HL-60/S4 treated with retinoic acid at 250 ng/mL for 4 days and 3 days (cell line): ENCODE results near the gene RNPS1.
"Not testable (repeated sequence)": the region's sequence is repeated elsewhere in the genome, so short reads cannot be mapped to it uniquely, and the experiment has no call there.

Source experiments
- in situ Hi-C: fragments of 300-500 bp; cut with MboI; formaldehyde crosslinking; loops from 2 replicates; pipeline ENCODE4 v1.7.0; 2022; ENCODE audit warnings: low sequenced_read_pairs

RNPS1 gene

DNA sequence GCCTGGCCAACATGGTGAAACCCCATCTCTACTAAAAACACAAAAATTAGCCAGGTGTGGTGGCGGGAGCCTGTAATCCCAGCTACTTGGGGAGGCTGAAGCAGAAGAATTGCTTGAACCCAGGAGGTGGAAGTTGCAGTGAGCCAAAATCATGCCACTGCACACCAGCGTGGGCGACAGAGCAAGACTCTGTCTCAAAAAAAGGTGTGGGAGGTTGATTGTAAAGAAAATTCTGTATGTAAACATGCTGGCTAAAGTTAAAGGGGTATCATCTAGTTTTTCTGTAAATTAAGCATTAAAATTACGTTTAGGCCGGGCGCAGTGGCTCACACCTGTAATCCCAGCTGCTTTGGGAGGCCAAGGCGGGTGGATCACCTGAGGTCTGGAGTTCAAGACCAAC, 9.4 kb downstream of the RNPS1 start:
- in situ Hi-C loops = not testable (repeated sequence)

GRCh38 chr16:2257726-2258125, 10.2 kb downstream of the RNPS1 start:
- in situ Hi-C loops = no loop called here

GRCh38 chr16:2256531-2257140, 11.3 kb downstream of the RNPS1 start:
- in situ Hi-C loops = no loop called here

DNA sequence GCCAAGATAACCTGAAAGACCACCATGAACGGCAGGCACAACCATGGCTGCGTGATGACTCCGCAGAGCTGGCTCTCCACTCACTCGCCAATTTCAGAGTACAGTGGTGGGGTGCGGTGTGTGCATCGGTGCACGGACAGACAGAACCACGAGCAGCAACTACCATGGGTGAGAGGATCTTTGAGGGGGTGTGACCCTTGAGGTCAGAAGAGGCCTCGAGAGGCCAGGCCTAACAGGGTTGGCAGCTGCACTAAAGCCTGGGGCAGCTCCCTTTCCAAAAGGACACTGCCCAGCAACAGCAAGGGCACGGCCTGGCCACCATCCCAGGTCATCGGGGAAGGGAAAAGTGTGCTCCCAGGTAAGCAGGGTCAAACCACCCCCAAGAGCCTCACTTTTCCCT, 14.6 kb downstream of the RNPS1 start:
- in situ Hi-C loops = no loop called here

DNA sequence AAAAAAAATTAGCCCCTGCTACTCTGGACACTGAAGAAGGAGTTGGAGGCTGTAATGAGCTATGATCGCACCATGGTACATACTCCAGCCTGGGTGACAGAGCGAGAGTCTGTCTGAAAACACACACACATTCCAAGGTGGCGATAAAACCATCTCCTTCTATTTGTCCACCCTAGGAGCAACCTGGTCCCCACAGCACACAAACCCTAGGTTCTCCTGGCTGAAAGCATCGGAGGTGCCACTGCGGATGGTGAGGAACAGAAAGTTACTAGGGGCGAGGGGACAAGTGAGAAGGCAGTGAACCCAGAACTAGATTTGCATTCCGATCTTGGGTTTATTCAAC, 15.1 kb downstream of the RNPS1 start:
- in situ Hi-C loops = no loop called here

- in situ Hi-C loops = no loop called here
These were observed 16.4 kb downstream of the RNPS1 start, which contains the start of gene ECI1 for GRCh38 chr16:2251296-2252111. ECI1 (minus strand) TSS chr16:2251587; CDS start chr16:2251566, 21 bp downstream.

DNA sequence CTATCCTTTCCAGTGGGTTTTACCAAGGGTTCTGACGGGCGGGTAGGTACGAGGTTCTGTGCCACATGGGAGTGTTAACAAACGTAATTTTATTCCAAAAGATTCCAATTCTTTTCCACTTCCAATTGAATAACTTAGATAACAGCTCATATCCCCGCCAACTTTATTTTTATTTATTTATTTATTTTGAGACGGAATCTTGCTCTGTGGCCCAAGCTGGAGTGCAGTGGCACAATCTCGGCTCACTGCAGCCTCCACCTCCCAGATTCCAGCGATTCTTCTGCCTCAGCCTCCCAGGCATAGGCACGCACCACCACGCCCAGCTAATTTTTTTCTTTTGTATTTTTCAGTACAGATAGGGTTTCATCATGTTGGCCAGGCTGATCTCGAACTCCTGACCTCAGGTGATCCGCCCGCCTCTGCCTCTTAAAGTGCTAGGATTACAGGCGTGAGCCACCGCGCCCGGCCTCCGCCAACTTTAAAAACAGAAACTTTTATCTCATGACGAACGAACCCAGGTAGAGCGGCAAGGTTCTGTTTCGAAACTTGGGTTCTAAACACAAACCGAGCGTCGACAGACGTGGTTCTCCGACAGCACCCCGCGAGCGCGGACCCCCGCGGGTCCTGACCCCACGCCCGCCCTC, 17.2 kb downstream of the RNPS1 start:
- in situ Hi-C loops = no loop called here

DNA sequence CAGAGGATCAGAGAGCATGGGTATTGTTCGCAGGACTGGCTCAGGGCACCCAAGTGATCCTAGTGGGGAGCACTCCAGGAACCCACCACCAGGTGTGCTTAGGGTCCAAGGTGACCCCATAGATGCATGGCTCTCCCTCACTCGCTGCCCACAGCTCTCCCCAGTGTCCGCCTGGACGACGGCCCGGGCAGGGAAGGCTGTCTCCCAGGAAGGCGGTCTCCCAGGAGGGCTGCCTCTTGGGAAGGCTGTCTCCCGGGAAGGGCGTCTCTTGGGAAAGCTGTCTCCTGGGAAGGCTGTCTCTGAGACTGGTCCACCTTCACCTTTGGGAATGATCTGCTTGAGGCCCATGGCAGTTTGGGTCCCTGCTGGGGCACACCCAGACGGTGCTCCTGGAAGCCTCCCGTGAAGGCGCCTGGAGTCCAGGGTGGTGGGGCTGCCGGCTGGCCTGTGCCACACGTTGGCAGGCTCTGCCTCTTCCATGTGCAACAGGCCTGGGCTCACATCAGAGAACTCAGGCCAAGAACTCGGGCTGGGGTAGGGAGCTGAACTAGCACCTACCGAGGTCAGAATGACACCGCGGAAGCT, 21.5 kb downstream of the RNPS1 start:
- in situ Hi-C loops = no loop called here

DNA sequence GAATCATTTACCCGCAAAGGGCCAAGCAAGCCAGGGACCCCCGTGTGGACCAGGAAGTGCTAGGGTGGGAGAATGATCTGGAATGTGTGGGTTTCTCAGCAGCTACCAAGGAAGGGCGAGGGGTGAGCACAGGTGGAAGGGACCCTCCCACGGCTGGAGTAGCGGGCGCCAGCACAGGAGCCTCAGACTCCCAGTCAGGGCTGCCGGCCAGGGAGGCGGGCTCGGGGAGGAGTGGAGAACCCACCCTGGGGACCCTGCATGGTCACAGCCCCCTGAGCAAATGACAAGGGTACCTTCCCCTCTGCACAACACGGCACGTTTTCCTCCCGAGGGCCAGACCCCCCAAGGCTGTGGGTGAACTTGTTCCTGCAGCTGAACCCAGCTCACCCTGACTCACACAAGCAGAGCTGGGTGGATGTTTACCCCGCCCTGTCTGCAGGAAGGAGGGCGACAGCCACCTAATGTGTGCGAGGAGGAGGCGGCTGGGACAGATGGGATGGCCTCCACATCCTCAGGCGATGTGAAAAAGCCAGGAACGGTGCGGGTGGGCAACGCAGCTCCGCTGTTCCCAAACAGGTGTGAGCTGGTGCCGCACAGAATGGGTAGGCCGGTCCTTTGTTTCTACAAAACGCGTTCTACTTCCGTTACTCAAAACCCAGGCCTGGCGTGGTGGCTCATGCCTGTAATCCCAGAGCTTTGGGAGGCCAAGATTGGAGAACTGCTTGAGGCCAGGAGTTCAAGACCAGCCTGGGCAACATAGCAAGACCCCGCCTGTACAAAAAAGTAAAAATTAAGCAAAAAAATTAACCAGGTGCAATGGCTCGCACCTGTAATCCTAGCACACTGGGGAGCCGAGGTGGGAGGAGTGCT, 22.8 kb downstream of the RNPS1 start:
- in situ Hi-C loops = no loop called here

GRCh38 chr16:2244301-2244700, 23.6 kb downstream of the RNPS1 start:
- in situ Hi-C loops = no loop called here

DNA sequence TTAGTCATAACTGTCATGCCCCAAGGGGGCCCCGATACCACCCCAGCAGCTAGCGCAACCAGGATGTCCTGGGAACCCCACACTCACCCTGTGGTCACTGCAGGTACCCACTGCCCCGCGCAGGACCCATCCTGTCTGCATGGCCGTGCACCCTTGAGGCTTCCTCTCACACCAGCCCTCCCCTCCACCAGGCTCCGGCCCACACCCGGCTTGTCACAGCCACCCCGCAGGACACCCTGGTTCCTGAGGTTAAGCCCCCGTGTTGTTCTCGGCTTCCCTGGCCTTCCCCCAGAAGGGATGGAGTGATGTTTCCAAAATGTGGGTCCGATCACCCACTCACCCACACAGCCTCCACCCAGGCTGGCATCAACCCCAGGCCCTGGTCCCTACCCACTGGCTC, 24.1 kb downstream of the RNPS1 start:
- in situ Hi-C loops = no loop called here

DNA sequence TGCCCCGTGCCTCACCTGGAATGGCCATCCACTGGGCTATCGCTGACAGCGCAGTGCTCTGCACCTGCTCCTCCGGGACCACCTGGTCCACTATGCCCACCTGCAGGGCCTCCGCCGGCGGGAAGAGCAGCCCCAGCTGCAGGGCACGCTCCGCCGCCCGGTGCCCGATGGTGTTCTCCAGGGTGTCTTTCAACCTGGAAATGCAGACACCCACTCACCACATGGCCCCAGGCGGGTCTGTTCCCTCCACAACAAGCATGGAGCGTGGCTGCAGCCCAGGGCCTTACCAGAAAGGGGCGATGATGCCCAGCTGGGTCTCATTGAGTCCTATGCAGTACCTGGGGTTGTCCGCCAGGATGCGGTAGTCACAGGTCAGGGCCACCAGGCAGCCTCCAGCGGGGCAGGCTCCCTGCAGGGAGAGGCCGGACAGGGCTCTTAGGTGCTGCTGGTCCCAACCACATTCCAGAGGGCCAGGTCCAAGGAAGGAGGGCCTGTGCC, 24.8 kb downstream of the RNPS1 start:
- in situ Hi-C loops = no loop called here

- in situ Hi-C loops = no loop called here
These were observed 25.3 kb downstream of the RNPS1 start for GRCh38 chr16:2242598-2242997.

DNA sequence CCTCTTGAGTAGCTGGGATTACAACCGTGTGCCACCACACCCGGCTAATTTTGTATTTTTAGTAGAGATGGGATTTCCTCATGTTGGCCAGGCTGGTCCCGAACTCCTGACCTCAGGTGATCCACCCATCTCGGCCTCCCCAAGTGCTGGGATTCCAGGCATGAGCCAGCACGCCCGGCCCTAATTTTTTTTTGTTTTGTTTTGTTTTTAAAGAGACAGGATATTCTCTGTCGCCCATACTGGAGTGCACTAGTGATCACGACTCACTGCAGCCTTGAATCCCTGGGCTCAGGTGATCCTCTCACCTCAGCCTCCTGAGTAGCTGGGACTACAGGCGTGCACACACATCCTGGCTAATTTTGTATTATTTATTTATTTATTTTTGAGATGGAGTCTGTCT, 27.6 kb downstream of the RNPS1 start:
- in situ Hi-C loops = not testable (repeated sequence)

DNA sequence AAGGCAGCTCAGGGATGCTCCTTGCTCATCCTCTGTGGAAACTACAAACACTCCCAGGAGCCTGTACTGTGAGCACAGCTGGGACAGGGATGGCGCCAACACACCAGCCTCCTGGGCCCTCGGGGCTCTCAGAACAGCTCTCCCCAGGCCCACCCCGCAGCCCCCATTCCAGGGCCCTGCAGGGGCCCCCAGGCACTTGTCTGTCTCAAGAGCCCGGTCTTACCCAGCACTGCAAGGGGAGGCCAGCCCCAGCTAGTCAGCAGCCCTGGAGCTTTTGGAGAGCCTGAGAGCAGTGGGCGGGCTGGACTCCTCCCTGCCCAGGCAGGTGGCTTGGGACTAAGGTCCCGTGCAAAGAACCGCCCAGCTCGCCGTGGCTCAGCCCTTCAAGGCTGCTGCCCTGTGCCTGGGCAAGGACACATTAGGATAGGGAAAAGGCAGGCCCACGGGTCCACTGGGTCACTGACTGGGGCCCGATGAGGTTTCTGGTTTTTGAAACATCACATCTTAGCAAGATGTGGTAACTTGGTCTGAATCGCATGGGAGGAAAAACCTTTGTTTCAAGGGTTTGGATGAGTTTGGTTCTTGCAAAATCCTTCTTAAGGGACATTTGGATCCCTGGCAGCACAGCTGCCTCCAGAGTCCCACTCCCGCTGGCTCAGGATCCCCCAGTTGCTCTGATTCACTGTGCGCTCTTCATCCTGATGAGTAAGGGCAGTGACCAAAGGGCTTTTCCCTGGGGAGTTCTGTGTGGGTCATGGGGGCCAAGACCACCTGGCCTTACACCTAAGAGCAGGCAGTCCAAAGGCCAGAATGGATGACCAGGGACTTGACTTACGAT, 28.9 kb downstream of the RNPS1 start:
- in situ Hi-C loops = no loop called here

DNA sequence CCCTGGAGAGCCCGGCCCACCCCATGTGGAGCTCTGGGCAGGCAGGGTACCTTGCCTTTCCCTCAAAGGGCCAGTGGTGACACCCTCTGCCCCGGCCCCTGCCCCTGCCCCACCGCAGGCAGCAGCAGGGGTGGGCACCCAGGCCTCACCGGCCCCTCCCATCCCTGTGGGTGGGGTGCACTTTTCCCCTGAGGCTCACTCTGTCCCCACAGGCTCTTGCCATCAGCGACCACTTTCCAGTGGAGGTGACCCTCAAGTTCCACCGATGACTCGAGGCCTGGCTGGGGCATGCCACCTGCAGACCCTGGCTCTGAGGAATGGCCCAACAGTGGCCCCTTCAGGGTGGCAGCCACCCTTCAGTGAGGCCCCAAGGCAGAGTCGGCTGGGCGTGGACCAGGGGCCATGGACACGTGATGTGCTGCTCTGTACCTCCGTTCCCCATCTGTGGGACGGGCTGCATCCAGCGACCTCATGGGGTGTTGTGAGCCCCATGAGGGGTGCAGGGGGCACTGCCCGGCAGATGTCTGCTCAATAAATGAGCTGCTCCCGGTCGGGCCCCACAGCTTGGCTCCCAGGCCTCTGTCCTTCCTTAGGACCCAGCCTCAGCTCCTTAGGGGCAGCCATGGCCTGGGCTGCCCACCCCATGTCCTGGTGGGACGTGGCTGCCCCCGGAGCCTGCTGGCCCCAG, 29.6 kb downstream of the RNPS1 start:
- in situ Hi-C loops = no loop called here

DNA sequence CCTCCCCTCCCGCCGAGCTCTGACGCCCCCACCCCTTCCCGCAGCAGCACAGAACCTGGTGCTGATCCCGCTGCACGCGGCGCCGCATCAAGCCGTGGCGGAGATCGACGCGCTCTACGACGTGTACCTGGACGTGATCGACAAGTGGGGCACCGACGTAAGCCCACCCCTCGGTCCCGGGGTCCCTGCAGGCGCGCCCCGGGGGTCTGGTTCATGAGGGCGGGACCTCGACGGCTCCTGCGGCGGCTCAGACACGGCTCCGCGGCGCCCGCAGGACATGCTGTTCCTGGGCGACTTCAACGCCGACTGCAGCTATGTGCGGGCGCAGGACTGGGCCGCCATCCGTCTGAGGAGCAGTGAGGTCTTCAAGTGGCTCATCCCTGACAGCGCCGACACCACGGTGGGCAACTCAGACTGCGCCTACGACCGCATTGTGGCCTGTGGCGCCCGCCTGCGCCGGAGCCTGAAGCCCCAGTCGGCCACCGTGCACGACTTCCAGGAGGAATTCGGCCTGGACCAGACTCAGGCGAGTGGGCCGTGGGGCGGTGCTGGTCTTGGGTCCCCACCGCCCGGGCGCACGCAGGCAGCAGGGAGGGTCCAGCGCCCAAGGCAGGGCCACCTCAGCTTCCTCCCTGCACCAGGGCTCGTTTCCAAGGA, 30.3 kb downstream of the RNPS1 start:
- in situ Hi-C loops = no loop called here

GRCh38 chr16:2237102-2237482, 30.8 kb downstream of the RNPS1 start:
- in situ Hi-C loops = no loop called here
